Astrocyte of the cerebellum (primary cell): ENCODE measurements around the gene TXNDC12.
"Not testable (repeated sequence)": the region's sequence is repeated elsewhere in the genome, so short reads cannot be mapped to it uniquely, and the experiment has no call there.

Experiments
- DNase-seq: peaks from one replicate; pipeline ENCODE4 v3.0.0-alpha.2; 2011; ENCODE audit warnings: low read depth
- H3K4me3 ChIP-seq: 2 replicates; pipeline ENCODE4 v1.5.1; 2011; ENCODE audit warnings: mild to moderate bottlenecking, low read depth, low read length, moderate library complexity
- in situ Hi-C: cut with HindIII; loops from 2 replicates; pipeline ENCODE4 v1.10.0; 2017; ENCODE audit warnings: low sequenced_read_pairs
- TF ChIP-seq, protein P1 (sequence below): IDR thresholded peaks from 2 replicates; pipeline ENCODE4 v1.5.1; 2012; ENCODE audit warnings: low read length, low read depth, moderate library complexity, mild to moderate bottlenecking; ENCODE audit errors: missing control alignments

Gene TXNDC12

DNA sequence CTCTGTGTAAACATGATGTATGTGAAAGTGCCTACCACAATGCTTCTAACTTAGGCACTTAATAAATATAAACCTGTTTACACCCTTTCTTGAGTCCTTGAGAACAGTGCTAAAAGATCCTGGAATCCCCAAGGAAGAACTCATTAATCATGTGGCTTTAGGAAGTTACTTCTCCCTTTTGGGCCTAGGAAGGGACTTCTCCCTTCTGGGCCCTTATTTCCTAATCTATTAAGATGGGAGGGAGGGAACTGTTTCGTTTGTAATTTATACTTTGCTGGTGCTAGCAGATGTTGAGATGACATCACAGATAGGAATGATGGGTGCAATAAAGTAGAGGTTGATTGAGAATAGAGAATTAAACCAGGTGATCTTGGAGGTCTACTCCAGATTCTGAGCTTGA lies 2.3 kb upstream of the TXNDC12 start:
- DNase-seq: no peak
- in situ Hi-C loops: no loop called here
- TF ChIP-seq, protein P1, sequence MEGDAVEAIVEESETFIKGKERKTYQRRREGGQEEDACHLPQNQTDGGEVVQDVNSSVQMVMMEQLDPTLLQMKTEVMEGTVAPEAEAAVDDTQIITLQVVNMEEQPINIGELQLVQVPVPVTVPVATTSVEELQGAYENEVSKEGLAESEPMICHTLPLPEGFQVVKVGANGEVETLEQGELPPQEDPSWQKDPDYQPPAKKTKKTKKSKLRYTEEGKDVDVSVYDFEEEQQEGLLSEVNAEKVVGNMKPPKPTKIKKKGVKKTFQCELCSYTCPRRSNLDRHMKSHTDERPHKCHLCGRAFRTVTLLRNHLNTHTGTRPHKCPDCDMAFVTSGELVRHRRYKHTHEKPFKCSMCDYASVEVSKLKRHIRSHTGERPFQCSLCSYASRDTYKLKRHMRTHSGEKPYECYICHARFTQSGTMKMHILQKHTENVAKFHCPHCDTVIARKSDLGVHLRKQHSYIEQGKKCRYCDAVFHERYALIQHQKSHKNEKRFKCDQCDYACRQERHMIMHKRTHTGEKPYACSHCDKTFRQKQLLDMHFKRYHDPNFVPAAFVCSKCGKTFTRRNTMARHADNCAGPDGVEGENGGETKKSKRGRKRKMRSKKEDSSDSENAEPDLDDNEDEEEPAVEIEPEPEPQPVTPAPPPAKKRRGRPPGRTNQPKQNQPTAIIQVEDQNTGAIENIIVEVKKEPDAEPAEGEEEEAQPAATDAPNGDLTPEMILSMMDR: no peak
- H3K4me3 ChIP-seq: peak overlapping the region; percentile 66

DNA sequence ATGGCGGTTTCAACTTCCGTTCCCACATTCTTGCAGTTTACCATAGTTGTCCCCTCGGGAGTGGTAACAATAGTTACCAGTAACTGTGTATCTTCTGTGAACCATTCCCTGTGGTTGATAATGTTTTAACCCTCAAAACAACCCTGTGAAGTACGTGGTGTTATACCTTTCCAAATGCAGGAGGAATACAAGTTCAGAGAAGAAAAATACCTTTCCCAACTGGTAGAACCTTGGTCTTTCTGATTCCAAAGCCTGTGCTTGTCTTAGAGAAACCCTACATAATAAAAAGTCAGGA lies 1.9 kb upstream of the TXNDC12 start:
- TF ChIP-seq, protein P1: no peak
- peak overlapping the region; percentile 66 for H3K4me3 ChIP-seq
- in situ Hi-C loops: no loop called here
- peak; percentile 19 for DNase-seq

DNA sequence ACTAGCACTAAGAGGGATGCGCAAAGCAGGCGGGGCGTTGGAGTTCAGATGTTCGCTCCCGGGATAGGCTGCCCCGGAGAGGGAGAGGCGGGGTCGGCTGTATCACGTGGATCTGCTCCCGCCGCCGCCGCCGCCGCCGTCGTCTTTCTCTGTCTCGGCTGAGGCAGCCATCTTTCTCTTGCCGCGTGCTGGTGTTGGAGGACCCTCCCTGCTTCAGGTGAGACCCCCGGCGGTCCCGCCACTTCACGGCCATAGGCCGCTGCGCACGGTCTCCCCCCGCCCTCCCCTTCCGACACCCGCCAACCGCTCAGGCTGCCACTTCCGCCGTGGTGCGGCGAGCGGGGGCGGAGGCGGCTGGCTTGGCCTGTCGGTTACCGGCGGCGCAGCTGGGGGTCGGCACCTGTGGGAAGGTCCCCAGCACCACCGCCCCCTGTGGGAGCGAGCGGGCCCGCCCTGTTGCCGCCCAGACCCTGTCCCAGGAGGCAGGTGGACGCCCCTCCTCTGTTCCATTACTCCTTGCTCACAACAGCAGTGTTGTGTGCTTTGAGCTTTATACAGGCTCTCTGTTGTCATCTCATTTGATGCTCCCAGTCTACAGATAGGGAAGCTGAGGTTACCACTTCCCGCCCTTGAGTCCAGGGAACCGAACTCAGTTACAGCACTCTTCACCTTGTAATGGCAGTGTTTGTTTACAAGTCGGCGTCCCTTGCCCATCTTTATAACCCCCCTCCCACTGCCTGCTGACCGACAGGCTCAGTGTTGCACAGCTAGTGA lies 1.4 kb upstream of the TXNDC12 start, which contains the start of gene BTF3L4:
BTF3L4 (plus strand) TSS at position 133 of the 774 bp plus-strand sequence. CDS start 3,553 bp downstream, outside the sequence.
- peak; percentile 81 for DNase-seq
- peak within 1 kb of the TSS; percentile 66 for H3K4me3 ChIP-seq
- TF ChIP-seq, protein P1: no peak
- in situ Hi-C loops: no loop called here

DNA sequence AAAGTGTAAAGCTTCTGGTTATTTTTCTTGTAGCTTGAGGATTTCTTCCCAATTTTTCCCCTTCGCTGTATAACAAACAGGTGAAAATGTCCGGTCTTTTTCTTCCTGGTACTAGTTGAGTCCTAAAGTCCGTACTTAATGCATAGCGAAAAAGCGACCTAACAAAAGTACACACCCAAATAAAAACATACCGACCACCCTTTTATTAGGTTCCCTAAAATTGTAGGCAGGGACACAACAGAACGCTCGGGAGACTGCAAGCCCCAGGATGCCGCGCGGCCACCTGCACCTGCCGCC lies 823 bp upstream of the TXNDC12 start:
- in situ Hi-C loops: no loop called here
- TF ChIP-seq, protein P1: no peak
- H3K4me3 ChIP-seq: peak overlapping the region; percentile 66
- DNase-seq: no peak

DNA sequence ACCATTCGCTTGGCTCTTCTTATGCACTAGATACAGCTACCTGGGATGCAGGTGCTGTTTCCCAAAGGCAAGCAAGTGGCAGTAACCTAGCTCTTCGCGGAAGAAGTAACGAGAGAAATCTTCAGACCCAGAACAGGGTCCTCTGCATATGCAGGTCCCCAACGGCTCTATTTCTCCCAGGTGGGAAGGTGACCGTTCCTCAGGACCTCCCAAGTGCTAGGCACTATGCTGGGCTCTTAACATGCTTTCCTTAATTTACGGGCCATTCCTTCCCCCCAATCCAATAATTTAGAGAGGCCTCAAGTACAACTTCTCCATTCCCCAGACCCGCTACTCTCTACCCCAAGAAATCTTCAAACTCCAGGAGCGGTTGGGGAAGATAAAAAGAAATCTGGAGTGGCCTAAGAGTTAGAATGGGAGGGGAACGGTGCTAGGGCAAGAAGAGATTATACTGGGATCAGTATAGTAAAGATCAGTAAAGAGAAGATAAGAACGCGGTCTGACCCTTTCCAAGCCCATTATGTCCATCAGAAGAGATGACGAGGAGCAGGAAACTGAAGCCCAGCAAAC lies 410 bp downstream of the TXNDC12 start:
- peak overlapping the region; percentile 66 for H3K4me3 ChIP-seq
- in situ Hi-C loops: no loop called here
- DNase-seq: no peak
- TF ChIP-seq, protein P1: no peak

DNA sequence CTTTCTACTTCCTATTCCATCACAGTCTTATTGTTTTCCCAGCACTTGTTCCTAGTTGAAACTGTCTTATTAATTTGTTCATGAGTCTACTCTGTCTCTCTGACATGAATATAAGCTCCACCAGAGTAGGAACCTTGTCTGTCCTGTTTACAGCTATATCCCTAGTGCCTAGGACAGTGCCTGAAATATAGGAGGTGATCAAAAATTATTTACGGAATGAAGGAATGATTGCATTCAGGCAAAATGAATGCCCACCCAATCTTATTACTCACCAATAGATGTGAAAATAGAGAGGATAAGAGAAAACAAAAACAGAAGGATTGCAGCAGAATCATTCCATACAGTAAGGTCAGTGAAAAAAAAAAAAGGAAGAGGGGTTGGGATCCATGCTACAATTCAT lies 1.1 kb downstream of the TXNDC12 start:
- peak overlapping the region; percentile 66 for H3K4me3 ChIP-seq
- no peak for DNase-seq
- in situ Hi-C loops: no loop called here
- TF ChIP-seq, protein P1: no peak

DNA sequence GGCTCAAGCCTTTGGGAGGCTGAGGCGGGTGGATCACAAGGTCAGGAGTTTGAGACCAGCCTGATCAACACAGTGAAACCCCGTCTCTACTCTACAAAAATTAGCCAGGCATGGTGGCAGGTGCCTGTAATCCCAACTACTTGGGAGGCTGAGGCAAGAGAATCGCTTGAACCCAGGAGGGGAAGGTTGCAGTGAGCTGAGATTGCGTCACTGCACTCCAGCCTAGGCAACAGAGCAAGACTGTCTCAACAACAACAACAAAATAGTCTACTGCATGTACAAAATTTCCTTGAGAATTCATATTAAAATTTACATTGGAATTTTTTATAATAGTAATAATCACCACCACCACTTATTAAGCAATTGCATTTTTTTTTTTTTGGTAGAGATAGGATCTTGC lies 5.7 kb downstream of the TXNDC12 start:
- H3K4me3 ChIP-seq, in situ Hi-C loops, DNase-seq: not testable (repeated sequence)

DNA sequence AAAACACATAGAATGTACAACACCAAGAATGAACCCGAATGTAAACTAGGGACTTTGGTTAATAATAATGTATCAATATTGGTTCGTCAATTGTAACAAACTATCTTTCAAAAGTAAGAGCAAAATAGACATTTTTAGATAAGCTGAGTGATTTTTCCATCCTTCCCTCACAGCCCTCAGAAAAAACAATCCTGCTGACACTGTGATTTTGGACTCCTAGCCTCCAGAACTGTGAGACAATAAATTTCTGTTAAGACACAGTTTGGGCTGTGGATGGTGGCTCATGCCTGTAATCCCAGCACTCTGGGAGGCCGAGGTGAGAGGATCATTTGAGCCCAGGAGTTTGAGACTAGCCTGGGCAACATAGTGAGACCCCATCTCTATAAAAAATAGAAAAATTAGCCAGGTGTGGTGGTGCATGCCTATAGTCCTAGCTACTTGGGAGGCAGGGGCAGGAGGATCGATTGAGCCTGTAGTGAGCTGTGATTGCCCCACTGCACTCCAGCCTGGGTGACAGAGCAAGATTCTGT lies 9.3 kb downstream of the TXNDC12 start:
- DNase-seq, in situ Hi-C loops, H3K4me3 ChIP-seq: not testable (repeated sequence)
